ENCODE results near the gene HVCN1.

The HVCN1 gene

DNA sequence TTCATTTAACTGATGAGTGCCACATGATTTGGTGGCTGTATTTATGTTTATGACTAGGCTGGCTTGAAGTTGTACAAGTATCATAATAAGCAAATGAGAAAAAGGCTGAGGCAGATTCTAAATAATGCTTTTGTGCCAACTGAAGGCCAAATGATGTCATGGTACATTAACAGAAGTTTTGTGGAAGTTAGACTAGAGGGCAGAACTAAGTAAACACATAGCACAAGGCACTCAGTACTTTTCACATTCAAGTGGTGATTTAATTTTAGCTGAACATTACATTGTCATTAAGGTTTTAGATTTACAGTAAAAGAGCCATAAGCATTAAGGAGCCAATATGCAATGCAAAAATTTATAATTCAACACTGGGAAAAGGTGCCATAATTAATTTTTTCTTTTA lies 32.7 kb upstream of the HVCN1 start:
- Histone ChIP-seq H3K36me3 (peaks cover 81% of the 10 kb centered on the region), H3K4me3 (ENCODE audit: low read depth, low read length) (no peak overlapping the region), H3K27ac (no peak overlapping the region), H3K9me3 (ENCODE audit: severe bottlenecking) (no peaks in the 10 kb centered on the region), H3K27me3 (ENCODE audit: insufficient read depth, low read depth, severe bottlenecking) (no peaks in the 10 kb centered on the region)
- no peak for DNase-seq
- no peak for TF ChIP-seq CTCF (IDR thresholded peaks at IDR 0.05; ENCODE audit: low read depth, low read length)

- peaks cover 71% of the 10 kb centered on the region for H3K36me3 ChIP-seq
- TF ChIP-seq CTCF (IDR thresholded peaks at IDR 0.05; ENCODE audit: low read depth, low read length): no peak
- H3K9me3 ChIP-seq (ENCODE audit: severe bottlenecking): no peaks in the 10 kb centered on the region
- no peak overlapping the region for H3K27ac ChIP-seq
- no peak for DNase-seq
- H3K27me3 ChIP-seq (ENCODE audit: insufficient read depth, low read depth, severe bottlenecking): no peaks in the 10 kb centered on the region
- no peak overlapping the region for H3K4me3 ChIP-seq (ENCODE audit: low read depth, low read length)
Measured at GRCh38 chr12:110720516-110720915, 31.6 kb upstream of the HVCN1 start.

- peaks cover 50% of the 10 kb centered on the region for H3K36me3 ChIP-seq
- H3K4me3 ChIP-seq (ENCODE audit: low read depth, low read length): no peak overlapping the region
- no peak for DNase-seq
- H3K27ac ChIP-seq: no peak overlapping the region
- H3K9me3 ChIP-seq (ENCODE audit: severe bottlenecking): no peaks in the 10 kb centered on the region
- H3K27me3 ChIP-seq (ENCODE audit: insufficient read depth, low read depth, severe bottlenecking): no peaks in the 10 kb centered on the region
- no peak for TF ChIP-seq CTCF (IDR thresholded peaks at IDR 0.05; ENCODE audit: low read depth, low read length)
Measured at GRCh38 chr12:110718222-110718908, 29.4 kb upstream of the HVCN1 start.

DNA sequence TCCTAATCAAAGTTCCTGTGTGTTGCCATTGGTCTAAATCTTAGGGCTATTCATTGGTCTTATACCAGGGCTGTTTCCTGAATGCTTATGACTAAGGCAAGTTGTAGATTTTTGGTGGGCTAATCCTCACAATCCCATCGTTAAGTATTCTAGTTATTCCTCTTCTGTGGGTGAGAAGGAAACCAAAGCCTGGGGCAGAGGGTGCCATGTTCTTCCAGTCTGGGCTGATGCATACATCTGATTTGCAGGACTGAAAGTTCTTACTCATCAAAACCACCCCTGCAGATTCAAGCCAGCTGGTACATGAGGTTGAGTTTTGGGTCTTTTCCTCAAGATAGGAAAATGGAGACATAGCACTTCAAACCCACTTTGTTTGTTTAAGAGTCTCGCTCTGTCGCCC lies 28.1 kb upstream of the HVCN1 start:
- H3K27ac ChIP-seq: no peak overlapping the region
- TF ChIP-seq CTCF (IDR thresholded peaks at IDR 0.05; ENCODE audit: low read depth, low read length): no peak
- no peak overlapping the region for H3K4me3 ChIP-seq (ENCODE audit: low read depth, low read length)
- H3K36me3 ChIP-seq: peaks cover 38% of the 10 kb centered on the region
- no peaks in the 10 kb centered on the region for H3K9me3 ChIP-seq (ENCODE audit: severe bottlenecking)
- H3K27me3 ChIP-seq (ENCODE audit: insufficient read depth, low read depth, severe bottlenecking): no peaks in the 10 kb centered on the region
- no peak for DNase-seq

- H3K27ac ChIP-seq: no peak overlapping the region
- TF ChIP-seq CTCF (IDR thresholded peaks at IDR 0.05; ENCODE audit: low read depth, low read length): no peak
- H3K9me3 ChIP-seq (ENCODE audit: severe bottlenecking): no peaks in the 10 kb centered on the region
Measured at GRCh38 chr12:110708917-110709316, 20.0 kb upstream of the HVCN1 start.

GRCh38 chr12:110705309-110705708 lies 16.4 kb upstream of the HVCN1 start:
- Histone ChIP-seq H3K27ac (no peak overlapping the region), H3K9me3 (ENCODE audit: severe bottlenecking) (no peaks in the 10 kb centered on the region), H3K27me3 (ENCODE audit: insufficient read depth, low read depth, severe bottlenecking) (no peaks in the 10 kb centered on the region), H3K36me3 (no peaks in the 10 kb centered on the region), H3K4me3 (ENCODE audit: low read depth, low read length) (no peak overlapping the region)
- no peak for DNase-seq
- TF ChIP-seq CTCF (IDR thresholded peaks at IDR 0.05; ENCODE audit: low read depth, low read length): no peak

More at GRCh38 chr12:110708917-110709316, 20.0 kb upstream of the HVCN1 start:
- Histone ChIP-seq H3K36me3 (no peaks in the 10 kb centered on the region), H3K4me3 (ENCODE audit: low read depth, low read length) (no peak overlapping the region), H3K27me3 (ENCODE audit: insufficient read depth, low read depth, severe bottlenecking) (no peaks in the 10 kb centered on the region)
- no peak for DNase-seq

Measured in WERI-Rb-1 (cell line).